Breast epithelium (tissue), 3 donors: ENCODE results near the gene NEK1.

Experiments used
- POLR2A ChIP-seq: fragments of 450-650 bp; IDR thresholded peaks from one replicate; pipeline ENCODE4 v1.6.1; 2016; ENCODE audit warnings: antibody characterized with exemption, mild to moderate bottlenecking, moderate library complexity
- POLR2AphosphoS5 ChIP-seq, 3 donors: sonication (generic); formaldehyde crosslinking; IDR thresholded peaks; one replicate each; pipeline ENCODE4 v1.6.1; 2017; ENCODE audit warnings: antibody characterized with exemption in 3 of 3
- TF ChIP-seq, protein P1 (sequence below), 3 donors: fragments of 450-650 bp; IDR thresholded peaks; one replicate each; pipeline ENCODE4 v1.5.1; 2016 to 2017; ENCODE audit warnings: antibody characterized with exemption in 3 of 3, mild to moderate bottlenecking in 3 of 3, moderate library complexity in 3 of 3

- TF ChIP-seq POLR2A, result no peak
- TF ChIP-seq, protein P1, sequence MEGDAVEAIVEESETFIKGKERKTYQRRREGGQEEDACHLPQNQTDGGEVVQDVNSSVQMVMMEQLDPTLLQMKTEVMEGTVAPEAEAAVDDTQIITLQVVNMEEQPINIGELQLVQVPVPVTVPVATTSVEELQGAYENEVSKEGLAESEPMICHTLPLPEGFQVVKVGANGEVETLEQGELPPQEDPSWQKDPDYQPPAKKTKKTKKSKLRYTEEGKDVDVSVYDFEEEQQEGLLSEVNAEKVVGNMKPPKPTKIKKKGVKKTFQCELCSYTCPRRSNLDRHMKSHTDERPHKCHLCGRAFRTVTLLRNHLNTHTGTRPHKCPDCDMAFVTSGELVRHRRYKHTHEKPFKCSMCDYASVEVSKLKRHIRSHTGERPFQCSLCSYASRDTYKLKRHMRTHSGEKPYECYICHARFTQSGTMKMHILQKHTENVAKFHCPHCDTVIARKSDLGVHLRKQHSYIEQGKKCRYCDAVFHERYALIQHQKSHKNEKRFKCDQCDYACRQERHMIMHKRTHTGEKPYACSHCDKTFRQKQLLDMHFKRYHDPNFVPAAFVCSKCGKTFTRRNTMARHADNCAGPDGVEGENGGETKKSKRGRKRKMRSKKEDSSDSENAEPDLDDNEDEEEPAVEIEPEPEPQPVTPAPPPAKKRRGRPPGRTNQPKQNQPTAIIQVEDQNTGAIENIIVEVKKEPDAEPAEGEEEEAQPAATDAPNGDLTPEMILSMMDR (IDR thresholded peaks at IDR 0.05), result no peak
- no peak for TF ChIP-seq POLR2AphosphoS5 (IDR thresholded peaks at IDR 0.05)
Observed at GRCh38 chr4:169660929-169661328, 48.5 kb upstream of the NEK1 start.
